Measurements from ENCODE around the gene GRIN3A. TPM values are rescaled to one million over a fixed set of nuclear protein-coding genes. Genes with fewer than 3 reads are reported as not detected.

Gene GRIN3A
- total RNA-seq, 3 donors from 2014 or later: 0.98 to 1.2 (median 1.0) TPM

- Histone ChIP-seq H3K9me3 (no peaks in the 10 kb centered on the region), H3K4me3 (no peak overlapping the region), H3K36me3 (ENCODE audit: low read depth) (peaks cover 8% of the 10 kb centered on the region), H3K4me1 (ENCODE audit: low read depth) (no peaks in the 10 kb centered on the region)
- ATAC-seq: no peak
- DNase-seq: no peak
- intact Hi-C loops (cut with DNase I, micrococcal nuclease): no loop called here
- TF ChIP-seq, protein P1, sequence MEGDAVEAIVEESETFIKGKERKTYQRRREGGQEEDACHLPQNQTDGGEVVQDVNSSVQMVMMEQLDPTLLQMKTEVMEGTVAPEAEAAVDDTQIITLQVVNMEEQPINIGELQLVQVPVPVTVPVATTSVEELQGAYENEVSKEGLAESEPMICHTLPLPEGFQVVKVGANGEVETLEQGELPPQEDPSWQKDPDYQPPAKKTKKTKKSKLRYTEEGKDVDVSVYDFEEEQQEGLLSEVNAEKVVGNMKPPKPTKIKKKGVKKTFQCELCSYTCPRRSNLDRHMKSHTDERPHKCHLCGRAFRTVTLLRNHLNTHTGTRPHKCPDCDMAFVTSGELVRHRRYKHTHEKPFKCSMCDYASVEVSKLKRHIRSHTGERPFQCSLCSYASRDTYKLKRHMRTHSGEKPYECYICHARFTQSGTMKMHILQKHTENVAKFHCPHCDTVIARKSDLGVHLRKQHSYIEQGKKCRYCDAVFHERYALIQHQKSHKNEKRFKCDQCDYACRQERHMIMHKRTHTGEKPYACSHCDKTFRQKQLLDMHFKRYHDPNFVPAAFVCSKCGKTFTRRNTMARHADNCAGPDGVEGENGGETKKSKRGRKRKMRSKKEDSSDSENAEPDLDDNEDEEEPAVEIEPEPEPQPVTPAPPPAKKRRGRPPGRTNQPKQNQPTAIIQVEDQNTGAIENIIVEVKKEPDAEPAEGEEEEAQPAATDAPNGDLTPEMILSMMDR (IDR thresholded peaks at IDR 0.05): no peak
Measured at GRCh38 chr9:101543098-101543735, 195.2 kb downstream of the GRIN3A start.

GRCh38 chr9:101540069-101540468 lies 198.4 kb downstream of the GRIN3A start:
- intact Hi-C loops (cut with DNase I, micrococcal nuclease): no loop called here
- H3K36me3 ChIP-seq (ENCODE audit: low read depth): no peaks in the 10 kb centered on the region
- TF ChIP-seq, protein P1 (IDR thresholded peaks at IDR 0.05): no peak
- DNase-seq: no peak
- no peak overlapping the region for H3K4me3 ChIP-seq
- ATAC-seq: no peak
- H3K4me1 ChIP-seq (ENCODE audit: low read depth): peaks cover 13% of the 10 kb centered on the region
- no peaks in the 10 kb centered on the region for H3K9me3 ChIP-seq

- intact Hi-C loops (cut with DNase I, micrococcal nuclease): no loop called here
- Histone ChIP-seq H3K9me3 (no peaks in the 10 kb centered on the region), H3K4me1 (ENCODE audit: low read depth) (peaks cover 22% of the 10 kb centered on the region), H3K36me3 (ENCODE audit: low read depth) (peaks cover 3% of the 10 kb centered on the region), H3K4me3 (no peak overlapping the region)
- DNase-seq (peak in 1 of 3 donors; percentile 34), ATAC-seq (no peak)
- TF ChIP-seq, protein P1 (IDR thresholded peaks at IDR 0.05): no peak
Measured at GRCh38 chr9:101536938-101537337, 201.5 kb downstream of the GRIN3A start.

DNA sequence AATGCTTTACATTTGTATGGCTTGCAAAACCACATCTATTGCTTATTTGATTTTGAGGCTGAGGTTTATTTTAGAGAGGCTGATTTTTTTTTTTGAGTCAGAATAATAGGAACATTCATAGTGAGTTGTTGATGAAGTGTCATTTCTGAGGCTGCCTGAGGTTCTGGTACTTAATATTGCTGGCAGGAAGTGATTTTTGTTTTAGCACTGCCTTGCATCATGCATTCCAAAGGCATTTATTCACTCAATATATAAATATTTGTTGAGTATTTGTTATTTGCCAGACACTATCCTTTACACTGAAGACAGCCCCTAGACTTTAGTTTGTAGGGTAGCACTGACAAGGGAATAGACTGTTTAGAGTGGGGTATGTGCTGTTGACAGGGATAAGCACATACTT lies 202.1 kb downstream of the GRIN3A start:
- no peak for DNase-seq
- intact Hi-C loops (cut with DNase I, micrococcal nuclease): no loop called here
- peaks cover 22% of the 10 kb centered on the region for H3K4me1 ChIP-seq (ENCODE audit: low read depth)
- no peak overlapping the region for H3K4me3 ChIP-seq
- ATAC-seq: no peak
- TF ChIP-seq, protein P1 (IDR thresholded peaks at IDR 0.05): no peak
- H3K9me3 ChIP-seq: no peaks in the 10 kb centered on the region
- H3K36me3 ChIP-seq (ENCODE audit: low read depth): peaks cover 3% of the 10 kb centered on the region

DNA sequence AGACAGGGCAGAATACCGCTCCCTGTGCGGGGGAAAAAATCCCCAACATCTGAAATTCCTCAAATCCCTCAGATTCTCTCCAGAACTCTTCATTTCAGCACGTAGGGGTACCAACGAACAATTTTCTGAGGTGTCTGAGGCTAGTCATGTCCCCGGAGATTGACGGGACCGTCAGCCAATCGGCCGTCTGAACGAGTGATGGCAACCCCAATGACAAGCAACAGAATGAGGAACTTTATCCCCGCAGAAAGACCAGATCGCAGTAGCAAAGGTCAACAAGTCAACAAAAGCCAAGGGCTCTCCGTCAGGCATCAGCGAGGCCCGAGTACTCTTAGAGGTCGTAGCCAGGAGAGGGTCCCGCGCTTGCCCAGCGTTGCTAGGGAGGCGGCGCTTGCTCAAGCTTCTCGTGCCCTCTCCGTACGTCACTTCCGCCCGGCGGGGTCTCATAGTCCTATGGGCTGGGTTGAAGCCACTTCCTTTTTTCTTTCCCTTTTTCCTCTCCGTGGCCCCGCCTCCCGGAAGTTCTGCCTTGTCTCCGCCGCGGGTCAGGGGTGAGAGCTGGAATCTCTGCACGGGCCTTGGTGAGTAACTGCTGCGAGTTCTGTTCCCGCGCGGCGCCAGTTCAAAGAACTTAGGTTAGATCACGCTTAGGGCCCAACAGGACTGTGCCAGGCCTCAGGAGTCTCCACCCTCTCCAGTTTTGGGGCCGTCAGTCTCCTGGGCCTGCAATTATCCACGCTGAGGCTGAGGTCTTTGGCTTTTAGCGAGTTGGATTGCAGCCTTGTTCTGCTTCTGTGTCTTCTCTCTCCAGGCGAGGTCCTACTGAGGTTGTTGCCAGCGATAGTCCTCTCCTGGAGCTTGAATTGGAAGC lies 204.9 kb downstream of the GRIN3A start, which contains the start of gene RNF20:
Gene RNF20 (plus strand): TSS at position 520 of the 871 bp plus-strand sequence. CDS start 1,571 bp downstream, outside the sequence.
- DNase-seq (peak; percentile 100), ATAC-seq (peak; percentile 99)
- peaks cover 3% of the 10 kb centered on the region for H3K36me3 ChIP-seq (ENCODE audit: low read depth)
- intact Hi-C loops (cut with DNase I, micrococcal nuclease): no loop called here
- TF ChIP-seq, protein P1 (IDR thresholded peaks at IDR 0.05): no peak
- no peaks in the 10 kb centered on the region for H3K9me3 ChIP-seq
- peak within 1 kb of the TSS; percentile 67 for H3K4me3 ChIP-seq
- peaks cover 22% of the 10 kb centered on the region for H3K4me1 ChIP-seq (ENCODE audit: low read depth)
